SK-N-MC (cell line): ENCODE data around the gene CCDC81.

Experiments used
- EZH2 ChIP-seq: fragments of 200-600 bp; sonication (generic); IDR thresholded peaks from one replicate; pipeline ENCODE4 v1.6.1; 2017; ENCODE audit warnings: antibody characterized with exemption
- POLR2AphosphoS5 ChIP-seq: IDR thresholded peaks from 2 replicates; pipeline ENCODE4 v1.6.1; 2012; ENCODE audit warnings: mild to moderate bottlenecking, low read depth, low read length, borderline replicate concordance

GRCh38 chr11:86395061-86395551 lies 20.4 kb downstream of the CCDC81 start:
- no peak for TF ChIP-seq POLR2AphosphoS5
- no peak for TF ChIP-seq EZH2
